BE2C (cell line): ENCODE data around the gene TP53INP2.
"Not testable (repeated sequence)": the region's sequence is repeated elsewhere in the genome, so short reads cannot be mapped to it uniquely, and the experiment has no call there.

ENCODE experiments used
- DNase-seq: peaks from one replicate; pipeline ENCODE4 v3.0.0-alpha.2; 2020
- H3K27me3 ChIP-seq: fragments of 250-450 bp; sonication (Bioruptor Pico); 2 replicates; pipeline ENCODE4 v1.5.1; 2020; ENCODE audit warnings: mild to moderate bottlenecking
- H3K36me3 ChIP-seq: fragments of 250-450 bp; sonication (Bioruptor Pico); 2 replicates; pipeline ENCODE4 v1.5.1; 2020; ENCODE audit warnings: mild to moderate bottlenecking
- H3K4me1 ChIP-seq: fragments of 250-450 bp; sonication (Bioruptor Pico); 2 replicates; pipeline ENCODE4 v1.5.1; 2020
- H3K4me3 ChIP-seq: 2 replicates; pipeline ENCODE4 v1.5.1; 2011; ENCODE audit warnings: low read depth, low read length
- H3K9me3 ChIP-seq: fragments of 250-450 bp; sonication (Bioruptor Pico); 2 replicates; pipeline ENCODE4 v1.5.1; 2020
- TF ChIP-seq, protein P1 (sequence below): IDR thresholded peaks from 2 replicates; pipeline ENCODE4 v1.5.1; 2012; ENCODE audit warnings: mild to moderate bottlenecking, low read depth, low read length

TP53INP2 gene

DNA sequence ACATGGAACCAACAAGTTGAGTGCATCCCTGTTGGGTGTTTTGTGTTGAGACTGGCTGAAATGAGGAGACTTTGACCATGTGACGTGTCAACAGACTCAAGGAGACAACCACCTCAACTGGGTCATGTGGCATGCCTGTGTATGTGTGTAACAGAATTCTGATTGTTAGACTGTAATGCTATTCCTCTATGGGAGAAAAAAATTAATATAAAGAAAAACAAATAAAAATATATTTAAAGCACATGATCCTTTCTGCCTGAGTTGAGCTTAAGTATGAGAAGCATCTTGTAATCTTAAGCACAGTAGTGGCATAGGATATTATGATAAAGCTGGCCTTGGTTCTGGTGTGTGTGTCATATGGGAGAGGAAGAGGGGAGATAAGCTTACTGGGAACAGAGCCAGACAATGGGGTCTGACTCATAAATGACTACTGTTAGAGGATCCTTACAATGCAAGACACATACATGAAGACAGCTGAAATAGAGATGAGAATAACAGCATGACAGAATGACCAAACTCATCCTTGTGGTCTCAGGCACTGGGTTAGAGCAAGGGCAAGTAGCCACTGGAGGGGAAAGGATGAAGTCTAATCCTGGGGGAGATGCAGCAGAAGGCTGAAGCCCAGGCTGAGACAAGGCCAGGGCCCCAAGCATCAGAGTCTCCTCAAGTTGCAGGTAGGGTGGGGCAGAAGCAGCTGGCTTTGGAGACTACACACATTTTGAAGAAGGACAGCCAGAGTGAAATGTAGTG is 9.2 kb downstream of the TP53INP2 start:
- Histone ChIP-seq H3K36me3 (peaks cover 4% of the 10 kb centered on the region), H3K4me1 (peaks cover 9% of the 10 kb centered on the region), H3K4me3 (no peak overlapping the region), H3K9me3 (no peaks in the 10 kb centered on the region), H3K27me3 (no peaks in the 10 kb centered on the region)
- TF ChIP-seq, protein P1, sequence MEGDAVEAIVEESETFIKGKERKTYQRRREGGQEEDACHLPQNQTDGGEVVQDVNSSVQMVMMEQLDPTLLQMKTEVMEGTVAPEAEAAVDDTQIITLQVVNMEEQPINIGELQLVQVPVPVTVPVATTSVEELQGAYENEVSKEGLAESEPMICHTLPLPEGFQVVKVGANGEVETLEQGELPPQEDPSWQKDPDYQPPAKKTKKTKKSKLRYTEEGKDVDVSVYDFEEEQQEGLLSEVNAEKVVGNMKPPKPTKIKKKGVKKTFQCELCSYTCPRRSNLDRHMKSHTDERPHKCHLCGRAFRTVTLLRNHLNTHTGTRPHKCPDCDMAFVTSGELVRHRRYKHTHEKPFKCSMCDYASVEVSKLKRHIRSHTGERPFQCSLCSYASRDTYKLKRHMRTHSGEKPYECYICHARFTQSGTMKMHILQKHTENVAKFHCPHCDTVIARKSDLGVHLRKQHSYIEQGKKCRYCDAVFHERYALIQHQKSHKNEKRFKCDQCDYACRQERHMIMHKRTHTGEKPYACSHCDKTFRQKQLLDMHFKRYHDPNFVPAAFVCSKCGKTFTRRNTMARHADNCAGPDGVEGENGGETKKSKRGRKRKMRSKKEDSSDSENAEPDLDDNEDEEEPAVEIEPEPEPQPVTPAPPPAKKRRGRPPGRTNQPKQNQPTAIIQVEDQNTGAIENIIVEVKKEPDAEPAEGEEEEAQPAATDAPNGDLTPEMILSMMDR, result no peak
- peak; percentile 76 for DNase-seq

DNA sequence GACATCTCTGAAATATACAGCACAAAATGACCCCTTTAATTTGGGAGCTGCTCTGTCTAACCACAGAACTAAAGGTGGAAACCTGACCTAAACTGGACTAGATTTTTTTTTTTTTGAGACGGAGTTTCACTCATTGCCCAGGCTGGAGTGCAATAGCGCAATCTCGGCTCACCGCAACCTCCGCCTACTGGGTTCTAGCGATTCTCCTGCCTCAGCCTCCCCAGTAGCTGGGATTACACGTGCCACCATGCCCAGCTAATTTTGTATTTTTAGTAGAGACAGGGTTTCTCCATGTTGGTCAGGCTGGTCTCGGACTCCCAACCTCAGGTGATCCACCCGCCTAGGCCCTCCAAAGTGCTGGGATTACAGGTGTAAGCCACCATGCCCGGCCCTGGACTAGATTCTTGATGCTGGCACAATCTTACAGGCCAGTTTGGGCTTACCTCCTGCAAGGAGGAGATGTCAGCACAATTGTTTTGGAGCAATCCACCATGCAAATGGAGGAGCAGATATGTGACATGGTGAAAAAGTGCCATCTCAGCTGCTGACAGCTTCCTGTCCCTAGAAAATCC is 9.9 kb downstream of the TP53INP2 start:
- not testable (repeated sequence) for H3K4me1 ChIP-seq, H3K9me3 ChIP-seq, H3K27me3 ChIP-seq, H3K4me3 ChIP-seq, DNase-seq, H3K36me3 ChIP-seq

DNA sequence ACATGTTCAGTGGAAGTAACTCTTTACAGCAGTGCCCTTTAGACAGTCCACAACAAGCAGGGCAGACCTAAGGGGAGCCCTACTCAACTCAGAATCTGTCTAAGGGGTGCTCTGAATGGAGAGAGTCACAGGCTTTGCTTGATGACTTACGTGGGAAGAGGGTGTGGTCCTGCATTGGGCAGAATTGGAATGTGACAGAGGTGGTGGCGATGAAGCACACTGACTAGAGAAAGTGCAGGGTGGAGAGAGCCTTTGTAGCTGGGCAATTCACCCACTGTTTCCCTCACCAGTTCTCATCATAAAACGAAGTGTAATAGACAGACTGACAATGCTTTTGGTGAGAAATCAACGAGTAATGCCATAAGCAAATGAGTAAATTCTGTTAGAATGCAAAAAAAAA is 11.2 kb downstream of the TP53INP2 start:
- Histone ChIP-seq H3K4me3 (no peak overlapping the region), H3K4me1 (peaks cover 9% of the 10 kb centered on the region), H3K9me3 (no peaks in the 10 kb centered on the region), H3K36me3 (peaks cover 4% of the 10 kb centered on the region), H3K27me3 (no peaks in the 10 kb centered on the region)
- no peak for DNase-seq
- TF ChIP-seq, protein P1, result no peak

DNA sequence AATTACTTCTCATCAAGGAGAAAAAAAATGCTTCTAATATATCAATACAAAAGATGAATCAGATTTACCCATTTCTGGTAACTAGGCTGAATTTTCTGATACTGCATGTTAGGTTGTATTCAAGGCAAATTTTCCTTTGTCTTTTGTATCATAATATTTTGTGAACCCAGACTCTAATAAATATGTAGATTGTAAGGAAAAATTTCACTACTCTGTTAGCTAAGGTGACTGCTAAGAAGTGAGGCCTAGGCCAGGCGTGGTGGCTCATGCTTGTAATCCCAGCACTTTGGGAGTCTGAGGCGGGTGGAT is 12.7 kb downstream of the TP53INP2 start:
- no peaks in the 10 kb centered on the region for H3K9me3 ChIP-seq
- peaks cover 8% of the 10 kb centered on the region for H3K36me3 ChIP-seq
- TF ChIP-seq, protein P1, result no peak
- H3K4me3 ChIP-seq, result no peak overlapping the region
- DNase-seq, result no peak
- peaks cover 9% of the 10 kb centered on the region for H3K4me1 ChIP-seq
- no peaks in the 10 kb centered on the region for H3K27me3 ChIP-seq

DNA sequence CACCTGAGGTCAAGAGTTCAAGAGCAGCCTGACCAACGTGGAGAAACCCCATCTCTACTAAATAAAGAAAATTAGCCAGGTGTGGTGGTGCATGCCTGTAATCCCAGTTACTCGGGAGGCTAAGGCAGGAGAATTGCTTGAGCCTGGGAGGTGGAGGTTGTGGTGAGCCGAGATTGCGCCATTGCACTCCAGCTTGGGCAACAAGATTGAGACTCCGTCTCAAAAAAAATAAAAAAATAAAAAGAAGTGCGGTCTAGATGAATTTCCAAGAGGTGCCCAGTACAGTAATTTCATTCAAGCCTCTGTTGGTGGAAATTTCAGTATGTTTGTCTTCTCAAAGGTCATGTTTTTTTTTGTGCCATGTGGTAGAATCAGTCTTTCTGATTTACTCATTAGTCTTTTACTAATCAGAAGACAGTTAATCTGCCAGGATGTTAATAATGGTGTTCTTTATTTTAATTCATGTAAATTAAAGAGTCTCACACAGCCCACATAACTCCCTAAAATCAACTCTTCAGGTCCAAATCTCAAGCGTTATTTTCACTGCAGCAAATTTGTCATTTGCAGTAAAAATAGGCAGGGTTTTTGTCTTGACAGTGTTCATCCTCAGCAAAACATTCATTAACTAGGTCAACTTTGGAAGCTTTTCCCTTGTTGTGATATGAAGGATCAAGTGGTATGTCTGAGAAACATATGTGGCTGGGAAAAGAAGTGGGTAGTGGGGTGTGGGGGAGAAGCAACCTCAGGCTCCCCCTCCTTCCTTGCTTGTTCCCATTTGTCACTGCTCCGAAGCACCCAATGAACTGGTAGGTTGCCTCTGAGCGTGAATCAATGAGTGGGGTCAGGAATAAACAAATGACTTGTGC is 13.3 kb downstream of the TP53INP2 start:
- Histone ChIP-seq H3K36me3 (peaks cover 8% of the 10 kb centered on the region), H3K4me1 (peaks cover 9% of the 10 kb centered on the region), H3K27me3 (no peaks in the 10 kb centered on the region), H3K9me3 (no peaks in the 10 kb centered on the region), H3K4me3 (no peak overlapping the region)
- no peak for DNase-seq
- TF ChIP-seq, protein P1, result no peak

DNA sequence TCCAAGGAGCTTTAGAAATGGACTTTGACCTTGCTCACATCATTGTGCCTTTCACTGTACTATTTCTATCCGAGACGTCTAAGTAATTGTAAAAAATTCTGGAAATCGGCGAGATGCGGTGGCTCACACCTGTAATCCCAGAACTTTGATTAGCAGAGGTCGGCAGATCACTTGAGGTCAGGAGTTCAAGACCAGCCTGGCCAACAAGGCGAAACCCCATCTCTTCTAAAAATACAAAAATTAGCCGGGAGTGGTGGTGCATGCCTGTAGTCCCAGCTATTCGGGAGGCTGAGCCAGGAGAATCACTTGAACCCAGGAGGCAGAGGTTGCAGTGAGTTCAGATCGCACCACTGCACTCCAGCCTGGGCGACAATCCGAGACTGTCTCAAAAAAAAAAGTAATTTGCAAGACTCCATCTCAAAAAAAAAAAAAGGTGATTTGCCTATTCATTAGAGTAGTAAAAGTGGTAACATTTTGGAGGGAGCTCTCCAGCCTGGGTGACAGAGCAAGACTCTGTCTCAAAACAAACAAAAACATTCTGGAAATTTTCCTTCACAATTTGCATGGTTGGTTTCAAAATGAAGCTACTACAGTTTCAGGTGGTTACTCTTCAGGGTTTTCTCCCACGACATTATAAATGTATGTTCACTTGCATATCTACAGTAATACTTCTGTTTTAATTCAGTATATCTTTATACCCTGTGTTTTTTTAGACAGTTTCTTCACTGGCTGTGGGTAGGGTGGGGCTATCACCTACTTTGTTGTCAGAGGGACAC is 15.3 kb downstream of the TP53INP2 start:
- H3K4me1 ChIP-seq, H3K27me3 ChIP-seq, DNase-seq, H3K9me3 ChIP-seq, H3K4me3 ChIP-seq, H3K36me3 ChIP-seq: not testable (repeated sequence)
